ENCODE measurements around the gene SRRM4.

- no peak for TF ChIP-seq CTCF (IDR thresholded peaks at IDR 0.05 in 4 of 5, conservative IDR thresholded peaks at IDR 0.05 in 1 of 5)
- TF ChIP-seq POLR2A (IDR thresholded peaks at IDR 0.05), result no peak
Observed at GRCh38 chr12:119052001-119052400, 70.7 kb downstream of the SRRM4 start.
